Fibroblast of gingiva (primary cell): Measurements from ENCODE around the gene SLAMF8.

Source experiments
- DNase-seq: peaks from one replicate; pipeline ENCODE4 v3.0.0-alpha.2; 2011; ENCODE audit warnings: low read depth

The SLAMF8 gene

GRCh38 chr1:159821171-159821867 is 5.4 kb upstream of the SLAMF8 start:
- no peak for DNase-seq

- DNase-seq, result no peak
These were observed 3.3 kb upstream of the SLAMF8 start for GRCh38 chr1:159823406-159823805.

GRCh38 chr1:159825564-159825963 is 1.1 kb upstream of the SLAMF8 start:
- no peak for DNase-seq

DNA sequence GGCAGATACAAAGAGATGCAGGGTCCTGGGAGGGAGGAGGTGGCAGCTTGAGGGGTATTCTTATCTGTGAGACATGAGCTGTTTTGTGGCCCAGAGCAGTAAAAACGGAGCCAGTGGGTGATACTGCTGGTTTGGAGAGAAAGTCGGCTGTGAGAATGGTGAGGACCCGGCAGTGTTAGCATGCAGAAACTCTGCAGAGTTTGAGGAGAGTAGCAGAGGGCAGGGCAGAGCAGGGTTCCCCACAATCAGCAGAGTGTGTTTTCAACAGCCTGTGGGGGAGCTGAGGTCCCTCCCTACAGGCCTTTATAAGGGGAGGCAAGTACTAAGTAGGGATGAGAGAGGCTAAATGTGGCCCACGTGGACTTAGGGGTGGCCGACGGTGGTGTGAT is 423 bp downstream of the SLAMF8 start:
- DNase-seq, result no peak

DNA sequence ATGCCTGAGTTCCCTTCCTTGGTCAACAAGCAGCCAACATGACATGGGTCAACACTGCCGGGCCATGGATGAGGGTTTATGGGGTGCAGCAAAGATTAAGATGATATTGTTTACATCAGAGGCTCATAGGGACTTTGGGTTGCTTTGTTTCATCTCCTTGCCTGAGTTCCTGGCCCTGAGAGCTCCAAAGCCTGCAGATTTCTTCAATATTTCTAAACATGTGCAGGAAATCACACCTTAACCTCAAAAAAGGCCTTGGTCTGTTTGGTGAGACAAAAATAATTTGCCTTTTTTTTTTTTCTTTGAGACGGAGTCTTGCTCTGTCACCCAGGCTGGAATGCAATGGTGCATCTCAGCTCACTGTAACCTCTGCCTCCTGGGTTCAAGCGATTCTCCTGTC is 876 bp downstream of the SLAMF8 start:
- DNase-seq, result no peak

GRCh38 chr1:159828176-159828575 is 1.5 kb downstream of the SLAMF8 start:
- DNase-seq, result no peak

DNA sequence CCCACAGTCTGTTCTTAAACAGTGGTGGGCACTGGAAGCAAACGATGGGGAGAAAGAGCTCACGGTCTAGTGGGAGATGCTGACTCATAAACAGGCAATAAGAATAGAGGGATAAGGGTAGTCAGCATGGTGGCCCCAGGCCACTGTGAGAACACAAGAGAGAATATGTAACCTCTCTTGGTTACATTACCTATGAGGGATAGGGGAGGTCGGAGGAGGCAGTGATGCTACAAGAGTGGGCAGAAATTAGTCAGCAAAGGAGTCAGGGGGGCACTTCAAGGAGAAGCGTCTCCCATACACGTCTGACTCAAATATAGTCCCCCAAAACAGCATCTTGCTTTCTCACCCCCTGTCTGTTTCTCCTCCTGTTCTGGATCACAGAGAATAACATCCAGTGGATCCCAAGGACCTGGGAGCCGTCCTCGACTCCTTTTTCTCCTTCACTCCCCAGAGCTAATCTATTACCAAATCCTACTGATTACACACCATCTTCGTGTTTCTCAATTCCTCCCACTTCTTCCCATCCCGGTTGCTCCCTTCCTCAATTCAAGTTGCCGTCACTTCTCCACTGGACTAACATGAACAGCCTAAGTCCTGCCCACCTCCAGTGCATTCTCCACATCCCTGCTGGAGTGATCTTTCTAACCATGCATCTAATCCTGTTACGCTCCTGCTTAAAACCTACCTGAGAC is 2.1 kb downstream of the SLAMF8 start:
- DNase-seq, result no peak

DNA sequence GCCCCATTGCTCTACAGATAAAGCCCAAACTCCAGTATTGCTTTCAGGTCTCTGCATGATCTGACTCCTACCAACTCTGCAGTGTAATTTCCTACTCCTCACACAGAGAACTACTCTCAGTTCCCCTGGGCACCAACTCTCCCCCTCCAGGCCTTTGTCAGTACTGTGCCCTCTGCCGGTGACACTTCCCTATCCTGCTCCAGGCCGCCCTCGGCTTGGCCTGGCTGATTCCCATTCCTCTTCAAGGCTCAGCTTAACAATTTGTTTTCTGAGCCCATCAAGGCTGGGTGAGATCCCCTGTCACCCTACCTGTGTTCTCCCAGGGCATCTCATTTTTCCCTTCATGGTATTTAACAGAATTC is 2.6 kb downstream of the SLAMF8 start:
- no peak for DNase-seq

- peak; percentile 29 for DNase-seq
These were observed 3.3 kb downstream of the SLAMF8 start for GRCh38 chr1:159829822-159830465.

GRCh38 chr1:159830722-159831121 is 4.0 kb downstream of the SLAMF8 start:
- DNase-seq, result no peak

- DNase-seq, result no peak
These were observed 4.9 kb downstream of the SLAMF8 start for GRCh38 chr1:159831412-159832141.

GRCh38 chr1:159832309-159832708 is 5.6 kb downstream of the SLAMF8 start:
- no peak for DNase-seq

GRCh38 chr1:159835356-159835755 is 8.7 kb downstream of the SLAMF8 start:
- DNase-seq, result no peak

GRCh38 chr1:159835862-159836525 is 9.3 kb downstream of the SLAMF8 start:
- DNase-seq, result no peak

- DNase-seq, result no peak
These were observed 12.0 kb downstream of the SLAMF8 start for GRCh38 chr1:159838715-159839114.

DNA sequence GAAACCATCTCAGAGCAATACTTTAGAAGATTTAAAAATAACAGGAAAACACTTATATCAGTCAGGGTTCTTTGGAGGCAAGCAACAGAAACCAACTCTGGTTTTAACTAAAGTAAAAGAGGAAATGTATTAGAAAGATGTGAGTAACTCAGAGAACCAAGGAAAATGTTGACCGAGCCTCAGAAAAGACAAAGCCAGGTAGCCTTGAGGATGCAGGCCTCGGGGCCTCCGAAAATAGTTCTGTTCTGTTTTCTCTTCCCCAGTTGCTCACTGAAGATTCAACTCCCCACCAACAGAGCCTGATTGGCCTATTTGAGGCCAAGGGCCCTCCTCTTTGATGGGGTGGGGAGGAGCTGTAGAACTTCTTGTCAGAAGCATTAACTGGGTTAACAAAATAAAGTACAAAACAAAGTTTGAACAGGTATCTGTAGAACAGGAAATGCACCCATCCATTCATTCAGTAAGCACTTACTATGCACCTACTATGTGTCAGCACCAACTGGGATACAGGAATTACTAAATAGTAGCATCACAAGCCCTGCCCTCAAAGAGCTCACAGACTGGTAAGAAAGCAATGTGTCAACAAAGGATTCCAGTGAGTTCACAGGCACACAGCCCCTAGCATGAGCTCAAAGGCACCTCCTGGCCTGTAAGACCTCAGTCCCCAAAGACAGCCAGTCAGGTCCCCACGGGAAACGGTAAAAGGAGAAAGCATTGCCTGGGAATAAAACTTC is 12.6 kb downstream of the SLAMF8 start:
- no peak for DNase-seq

DNA sequence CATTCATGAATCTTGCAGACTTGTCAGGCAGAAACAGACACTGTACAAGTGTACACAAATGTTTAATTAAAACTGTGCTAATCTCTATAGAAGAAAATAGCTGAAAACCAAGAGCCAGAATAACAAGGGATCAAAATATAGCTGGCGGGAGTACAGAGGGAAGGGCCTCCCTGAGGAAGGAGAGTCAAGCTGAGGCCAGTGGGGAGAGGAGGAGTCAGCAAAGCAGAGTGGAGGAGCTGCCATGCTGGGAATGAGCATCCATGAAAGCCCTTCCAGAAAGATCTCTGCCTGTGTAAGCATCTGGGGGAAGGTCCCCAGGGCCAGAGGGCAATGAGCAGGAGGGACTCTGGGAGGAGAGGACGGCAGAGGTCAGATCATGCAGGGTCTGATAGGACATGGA is 15.1 kb downstream of the SLAMF8 start:
- DNase-seq, result no peak

GRCh38 chr1:159843459-159843858 is 16.8 kb downstream of the SLAMF8 start:
- no peak for DNase-seq

DNA sequence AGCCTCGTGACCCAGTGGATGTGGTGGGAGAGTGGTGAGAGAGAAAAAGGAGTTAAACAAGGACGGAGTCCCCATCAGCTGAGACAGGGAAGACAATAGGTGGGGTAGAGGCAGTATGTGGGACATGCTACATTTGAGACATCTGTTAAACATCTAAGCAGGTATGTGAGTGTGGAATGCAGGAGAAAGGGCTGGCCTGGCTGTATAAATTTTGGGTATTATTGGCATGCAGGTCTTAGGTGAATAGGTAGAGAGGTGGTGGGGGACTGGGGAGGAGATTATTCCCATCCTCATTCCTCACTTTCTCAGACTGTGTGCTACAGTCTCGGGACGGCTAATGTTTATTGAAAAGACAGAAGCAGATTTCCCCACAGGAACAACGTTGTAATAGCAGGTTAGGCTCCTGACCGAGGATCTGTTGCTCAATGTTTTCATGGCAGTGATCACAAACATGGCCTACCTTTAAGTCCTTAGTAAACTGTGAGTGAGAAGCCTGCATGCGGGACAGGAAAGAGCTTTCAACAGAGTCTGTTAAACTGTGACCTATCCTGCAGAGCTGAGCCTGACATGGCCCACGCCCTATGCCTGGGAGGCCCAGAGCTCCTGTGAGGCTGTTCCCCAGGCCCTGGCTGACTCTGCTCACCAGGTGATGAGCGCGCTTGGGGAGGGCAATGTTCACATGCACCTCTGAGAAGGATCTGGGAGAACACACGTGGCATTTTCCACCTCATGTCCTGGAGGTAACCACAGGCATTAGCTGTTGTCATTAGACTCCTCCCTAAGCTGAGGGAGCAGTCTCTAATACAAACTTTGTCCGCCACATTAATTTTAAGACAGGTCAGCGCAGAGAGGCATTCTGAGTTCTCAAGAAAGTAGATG is 19.3 kb downstream of the SLAMF8 start:
- DNase-seq, result no peak

GRCh38 chr1:159847231-159847630 is 20.6 kb downstream of the SLAMF8 start:
- DNase-seq, result no peak

- DNase-seq, result no peak
These were observed 21.7 kb downstream of the SLAMF8 start for GRCh38 chr1:159848326-159848725.
